Heart right ventricle (tissue), 16 donors: ENCODE data around the gene TBC1D17. TPM values are rescaled to one million over a fixed set of nuclear protein-coding genes. Genes with fewer than 3 reads are reported as not detected.
A peak's percentile ranks its signal among the peaks of the same experiment; 100 is the strongest.

Source experiments
- ATAC-seq, 8 donors: fragments of 200-7000 bp; cut with Tn5 transposase; one replicate each; pipeline ENCODE4 v1.9.1; 2020; ENCODE audit warnings: mild to moderate bottlenecking in 8 of 8, moderate library complexity in 8 of 8, moderate number of reproducible peaks in 1 of 8
- DNase-seq, 2 donors: peaks; one replicate each; pipeline ENCODE4 v3.0.0-alpha.2; 2020
- H3K27ac ChIP-seq, 10 donors: fragments of 200-600 bp; sonication (generic) in 2 of 10; one replicate each; pipeline versions ENCODE4 v1.5.0 to v1.8.0; 2020 to 2022; ENCODE audit warnings: mild to moderate bottlenecking in 3 of 10
- H3K27me3 ChIP-seq, 7 donors: fragments of 200-600 bp; one replicate each; pipeline ENCODE4 v1.8.0; 2021 to 2022; ENCODE audit warnings: mild to moderate bottlenecking in 2 of 7
- H3K36me3 ChIP-seq, 9 donors: fragments of 200-600 bp; sonication (generic) in 1 of 9; one replicate each; pipeline versions ENCODE4 v1.5.0 to v1.8.0; 2020 to 2022; ENCODE audit warnings: mild to moderate bottlenecking in 2 of 9
- H3K4me1 ChIP-seq, 9 donors: fragments of 200-600 bp; sonication (generic) in 1 of 9; one replicate each; pipeline versions ENCODE4 v1.5.0 to v1.8.0; 2020 to 2022; ENCODE audit warnings: mild to moderate bottlenecking in 4 of 9
- H3K4me3 ChIP-seq, 10 donors: fragments of 200-600 bp; sonication (generic) in 2 of 10; one replicate each; pipeline versions ENCODE4 v1.5.0 to v1.8.0; 2020 to 2022; ENCODE audit warnings: mild to moderate bottlenecking in 7 of 10, moderate library complexity in 2 of 10
- H3K9me3 ChIP-seq, 11 donors: fragments of 200-600 bp in 10 of 11; sonication (generic) in 2 of 11; one replicate each; pipeline versions ENCODE4 v1.5.0 to v1.8.0; 2013 to 2022; ENCODE audit warnings: mild to moderate bottlenecking in 2 of 11, control low read depth in 1 of 11, moderate library complexity in 1 of 11
- WGBS, 2 donors: extraction: QIAGEN DNeasy Blood & Tissue Kit; methylation state at CpG; one replicate each; pipeline ENCODE4 v1.1.7; 2013; ENCODE audit warnings: inconsistent platforms in 1 of 2; 5-methylcytosine and 5-hydroxymethylcytosine counted together
- intact Hi-C, 10 donors: fragments of 100-400 bp; cut with DNase I; formaldehyde crosslinking; loops; one replicate each; pipeline versions ENCODE4 v1.11.1 to v1.14.2; 2022
- polyA plus RNA-seq, 2 donors: library from polyadenylated mRNA; stranded (reverse); fragments of 200-250 nt; gene quantifications; one replicate each; pipeline ENCODE4 v1.2.3, GENCODE V29; 2013
- total RNA-seq, 10 donors: library from RNA; stranded (reverse); fragmentation: NEBNext Ultra II Directional in 3 of 10; extraction: Animal tissue kit (Norgen Biotek cat#: 25700) in 3 of 10; gene quantifications; one replicate each; pipeline versions ENCODE4 v1.2.1 to v1.2.4, GENCODE V29; 2021 to 2023
- TF ChIP-seq, protein P1 (sequence below), 9 donors: fragments of 200-600 bp; sonication (generic) in 2 of 9; IDR thresholded peaks; one replicate each; pipeline versions ENCODE4 v1.5.0 to v1.8.0; 2021 to 2022; ENCODE audit warnings: antibody characterized with exemption in 9 of 9, mild to moderate bottlenecking in 5 of 9, moderate library complexity in 1 of 9
- donor health status: Arrhythmogenic right ventricular cardiomyopathy.
- donor health status: ischemic (EF 13 %, LVEDD 7.1; RV severe dilation, severe dysfunction).
- donor health status: healthy with polysubstance abuse.
- donor health status: DM: no; HTN: yes; CAD: no.
- donor health status: DM: no; HTN: no; CAD: no.
- donor health status: ischemic (EF 25% LVEDD 6.9; RV normal size, moderate dysfunction).
- donor health status: ischemic (EF 25% LVEDD 5.7; RV mildly dilated, moderate dysfunction).
- donor health status: healthy.
- donor health status: DM: yes; HTN: yes; CAD: no.
- donor health status: Ischemic cardiomyopathy.
- donor health status: ischemic (EF 35%, LVEDD 5.7; RV mildly dilated, moderate dysfunction).
- donor health status: nonischemic (EF 11% LVEDD 7.7; RV severe dilation, severe dysfunction).
- donor health status: DM: yes; HTN: yes; CAD: no.
- donor health status: PGD.
- donor health status: ischemic (EF 29% LVEDD 5.4; RV normal size, mild dysfunction).
- donor health status: nonischemic (EF 23%, LVEDD 6.1; RV moderate dilation, normal function).

The TBC1D17 gene
- total and polyA plus RNA-seq, 12 donors: 30.4 to 57.9 (median 49.8) TPM

DNA sequence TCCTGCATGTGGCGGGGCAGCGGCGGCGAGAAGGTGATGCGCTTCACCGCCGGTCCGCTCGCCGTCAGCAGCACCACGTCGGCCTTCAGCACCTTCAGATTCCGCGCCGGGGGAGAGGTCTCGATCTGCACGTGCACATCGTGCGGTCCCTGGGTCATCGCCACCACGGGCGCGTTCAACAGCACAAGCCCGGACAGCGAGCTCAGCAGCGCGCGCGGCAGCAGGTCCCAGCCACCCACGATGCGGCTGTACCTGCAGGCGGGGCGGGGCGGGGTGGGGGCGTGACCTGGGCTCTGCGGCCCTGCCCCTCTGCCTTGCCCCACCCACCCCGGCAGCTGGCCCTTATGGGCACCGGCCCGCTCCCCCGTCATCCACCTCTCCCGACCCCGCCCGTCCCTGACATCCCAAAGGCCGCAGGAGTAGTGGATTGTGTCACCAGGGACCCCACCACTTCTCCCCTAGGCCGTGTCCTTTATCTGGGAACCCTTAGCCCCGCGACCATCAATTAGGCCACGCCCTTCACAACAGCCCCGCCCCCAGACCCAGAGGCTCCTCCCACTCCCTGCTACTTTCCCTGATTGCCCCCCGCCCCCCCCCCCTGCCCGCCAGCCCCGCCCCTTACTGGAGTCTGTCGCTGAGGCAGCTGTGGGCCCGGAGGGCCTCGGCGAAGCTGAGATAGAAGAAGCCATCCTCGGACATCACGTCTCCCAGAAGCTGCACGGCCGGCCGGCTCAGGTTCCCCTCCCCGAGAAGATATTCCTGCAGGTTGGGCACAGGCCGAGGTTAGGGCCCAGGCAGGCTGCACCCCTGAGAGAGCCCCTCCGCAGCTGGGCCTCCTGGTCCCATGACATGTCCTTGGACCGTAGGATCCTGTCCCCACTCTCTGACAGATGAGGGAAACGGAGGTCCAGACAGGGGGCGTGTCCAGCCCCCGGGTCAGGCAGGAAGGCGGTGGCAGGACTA is 13.1 kb downstream of the TBC1D17 start:
- H3K9me3 ChIP-seq: no peaks in the 10 kb centered on the region
- peaks cover 0 to 22% (median 5%) of the 10 kb centered on the region in 9 donors for H3K36me3 ChIP-seq
- H3K4me1 ChIP-seq: peaks cover 5 to 27% (median 11%) of the 10 kb centered on the region in 9 donors
- 12 to 13% methylated on average over 69 of the region's 69 CpGs for WGBS, 2 donors
- no peak for DNase-seq
- H3K4me3 ChIP-seq: peak overlapping the region in 8 of 10 donors; percentile 10 to 48 (median 32)
- intact Hi-C loops: no loop called here
- peaks cover 0 to 9% (median 0%) of the 10 kb centered on the region in 7 donors for H3K27me3 ChIP-seq
- H3K27ac ChIP-seq: no peak overlapping the region
- peak in 6 of 8 donors; percentile 6 to 33 (median 12) for ATAC-seq
- TF ChIP-seq, protein P1, sequence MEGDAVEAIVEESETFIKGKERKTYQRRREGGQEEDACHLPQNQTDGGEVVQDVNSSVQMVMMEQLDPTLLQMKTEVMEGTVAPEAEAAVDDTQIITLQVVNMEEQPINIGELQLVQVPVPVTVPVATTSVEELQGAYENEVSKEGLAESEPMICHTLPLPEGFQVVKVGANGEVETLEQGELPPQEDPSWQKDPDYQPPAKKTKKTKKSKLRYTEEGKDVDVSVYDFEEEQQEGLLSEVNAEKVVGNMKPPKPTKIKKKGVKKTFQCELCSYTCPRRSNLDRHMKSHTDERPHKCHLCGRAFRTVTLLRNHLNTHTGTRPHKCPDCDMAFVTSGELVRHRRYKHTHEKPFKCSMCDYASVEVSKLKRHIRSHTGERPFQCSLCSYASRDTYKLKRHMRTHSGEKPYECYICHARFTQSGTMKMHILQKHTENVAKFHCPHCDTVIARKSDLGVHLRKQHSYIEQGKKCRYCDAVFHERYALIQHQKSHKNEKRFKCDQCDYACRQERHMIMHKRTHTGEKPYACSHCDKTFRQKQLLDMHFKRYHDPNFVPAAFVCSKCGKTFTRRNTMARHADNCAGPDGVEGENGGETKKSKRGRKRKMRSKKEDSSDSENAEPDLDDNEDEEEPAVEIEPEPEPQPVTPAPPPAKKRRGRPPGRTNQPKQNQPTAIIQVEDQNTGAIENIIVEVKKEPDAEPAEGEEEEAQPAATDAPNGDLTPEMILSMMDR (IDR thresholded peaks at IDR 0.05): peak in 3 of 9 donors; percentile 24 to 39 (median 35)

DNA sequence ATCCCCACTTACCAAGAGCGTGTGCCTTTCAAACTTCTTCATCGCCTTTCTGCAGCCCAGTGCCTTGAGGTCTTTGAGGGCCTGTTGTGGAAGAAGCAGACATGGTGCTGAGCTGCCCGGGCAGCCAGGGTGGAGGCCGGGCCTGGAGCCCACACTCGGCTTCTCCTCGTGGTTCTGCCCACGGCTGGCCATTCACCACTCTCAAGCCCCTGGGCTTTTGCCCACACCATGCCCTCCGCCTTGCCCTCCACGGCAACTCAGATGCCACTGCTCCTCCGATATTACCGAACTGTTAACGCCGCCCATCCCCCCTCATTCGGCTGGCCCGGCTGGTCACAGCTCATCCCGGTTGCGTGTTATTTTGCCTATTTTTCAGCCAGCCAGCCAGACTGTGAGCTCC is 13.9 kb downstream of the TBC1D17 start:
- 87% methylated on average over 17 of the region's 17 CpGs for WGBS, 2 donors
- H3K36me3 ChIP-seq: peaks cover 0 to 14% (median 1%) of the 10 kb centered on the region in 9 donors
- no peak overlapping the region for H3K4me3 ChIP-seq
- TF ChIP-seq, protein P1 (IDR thresholded peaks at IDR 0.05): no peak
- peaks cover 0 to 9% (median 0%) of the 10 kb centered on the region in 7 donors for H3K27me3 ChIP-seq
- no peaks in the 10 kb centered on the region for H3K9me3 ChIP-seq
- no peak overlapping the region for H3K27ac ChIP-seq
- ATAC-seq: no peak
- DNase-seq: no peak
- peaks cover 5 to 28% (median 11%) of the 10 kb centered on the region in 9 donors for H3K4me1 ChIP-seq
- intact Hi-C loops: no loop called here

GRCh38 chr19:49892716-49893115 is 15.2 kb downstream of the TBC1D17 start:
- H3K36me3 ChIP-seq: peaks cover 0 to 7% (median 0%) of the 10 kb centered on the region in 9 donors
- no peak overlapping the region for H3K4me3 ChIP-seq
- DNase-seq (no peak), ATAC-seq (no peak)
- no peaks in the 10 kb centered on the region for H3K9me3 ChIP-seq
- WGBS, 2 donors: 92 to 95% methylated on average over 1 of the region's 1 CpG
- peaks cover 0 to 12% (median 0%) of the 10 kb centered on the region in 7 donors for H3K27me3 ChIP-seq
- H3K4me1 ChIP-seq: peaks cover 8 to 33% (median 21%) of the 10 kb centered on the region in 9 donors
- intact Hi-C loops: no loop called here
- H3K27ac ChIP-seq: no peak overlapping the region
- TF ChIP-seq, protein P1 (IDR thresholded peaks at IDR 0.05): no peak

DNA sequence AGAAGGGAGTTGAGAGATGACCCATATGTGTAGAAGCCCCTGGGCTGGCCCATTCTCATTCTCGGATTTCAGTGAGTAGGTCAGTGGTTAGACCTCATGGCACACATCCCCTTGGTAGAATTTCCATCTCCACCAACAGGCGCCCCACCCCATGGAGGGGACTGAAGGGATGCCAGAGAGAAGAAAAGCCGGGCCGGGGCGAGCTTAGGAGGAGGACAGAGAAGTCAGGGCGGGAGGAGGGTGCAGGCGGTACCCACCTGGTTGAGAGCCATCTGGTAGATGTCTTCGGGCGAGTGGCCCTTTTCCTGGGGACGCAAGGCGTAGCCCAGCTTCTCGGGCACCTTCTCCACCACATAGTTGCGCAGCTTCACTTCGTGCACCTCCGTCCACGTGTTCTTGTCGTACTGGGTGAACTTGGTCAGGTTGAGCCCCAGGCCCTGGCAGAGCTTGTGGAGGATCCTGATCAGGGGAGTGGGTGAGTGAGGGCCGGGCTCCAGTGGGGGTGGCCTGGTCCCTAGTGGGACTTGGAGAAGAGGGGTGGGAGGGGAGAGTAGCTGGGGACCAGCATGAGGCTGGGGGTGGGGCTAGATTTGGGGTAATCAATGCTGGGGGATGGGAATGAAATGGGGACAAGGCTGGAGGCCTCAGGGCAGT is 16.6 kb downstream of the TBC1D17 start:
- H3K27ac ChIP-seq: no peak overlapping the region
- no peak for DNase-seq
- TF ChIP-seq, protein P1 (IDR thresholded peaks at IDR 0.05): no peak
- peaks cover 8 to 40% (median 22%) of the 10 kb centered on the region in 9 donors for H3K4me1 ChIP-seq
- no peak for ATAC-seq
- peaks cover 0 to 12% (median 0%) of the 10 kb centered on the region in 7 donors for H3K27me3 ChIP-seq
- H3K36me3 ChIP-seq: no peaks in the 10 kb centered on the region
- H3K4me3 ChIP-seq: no peak overlapping the region
- intact Hi-C loops: no loop called here
- 96% methylated on average over 18 of the region's 18 CpGs for WGBS, 2 donors
- H3K9me3 ChIP-seq: no peaks in the 10 kb centered on the region
